Ovary (tissue), 9 donors: Measurements from ENCODE around the gene WNK1. TPM values are rescaled to one million over a fixed set of nuclear protein-coding genes. Genes with fewer than 3 reads are reported as not detected.

Experiments used
- DNase-seq, 5 donors: peaks; one replicate each; pipeline ENCODE4 v3.0.0-alpha.2; 2019 to 2020
- H3K27ac ChIP-seq, 2 donors: fragments of 200-600 bp; one replicate each; pipeline versions ENCODE4 v1.5.1 to v1.8.0; 2019 to 2022
- H3K27me3 ChIP-seq: fragments of 200-600 bp; one replicate; pipeline ENCODE4 v1.8.0; 2022
- H3K36me3 ChIP-seq: fragments of 200-600 bp; sonication (generic); one replicate; pipeline ENCODE4 v1.5.1; 2019
- H3K4me1 ChIP-seq: one replicate; pipeline ENCODE4 v1.8.1; 2013; ENCODE audit warnings: mild to moderate bottlenecking, moderate library complexity; ENCODE audit not compliant: insufficient read depth
- H3K4me3 ChIP-seq: fragments of 200-600 bp; sonication (generic); one replicate; pipeline ENCODE4 v1.5.1; 2017
- H3K9me3 ChIP-seq, 2 donors: fragments of 200-600 bp in 1 of 2; sonication (generic) in 1 of 2; one replicate each; pipeline versions ENCODE4 v1.5.1 to v1.8.1; 2013 to 2019; ENCODE audit warnings: mild to moderate bottlenecking in 1 of 2, moderate library complexity in 1 of 2
- EP300 ChIP-seq: sonication (generic); formaldehyde crosslinking; IDR thresholded peaks from one replicate; pipeline ENCODE4 v1.6.1; 2017; ENCODE audit warnings: antibody characterized with exemption
- POLR2A ChIP-seq: fragments of 450-650 bp; IDR thresholded peaks from one replicate; pipeline ENCODE4 v1.6.1; 2017; ENCODE audit warnings: antibody characterized with exemption, mild to moderate bottlenecking, moderate library complexity
- WGBS, 3 donors: extraction: QIAGEN DNeasy Blood & Tissue Kit in 1 of 3; methylation state at CpG; one replicate each; pipeline versions ENCODE4 v1.1.5 to v1.1.7; 2013 to 2017; 5-methylcytosine and 5-hydroxymethylcytosine counted together
- intact Hi-C, 4 donors: fragments of 100-400 bp; cut with DNase I; formaldehyde crosslinking; loops; one replicate each; pipeline versions ENCODE4 v1.11.0 to v1.15.1; 2022 to 2023
- polyA plus RNA-seq, 2 donors: library from polyadenylated mRNA; stranded (reverse); fragments of 200-250 nt in 1 of 2; fragments of 350-450 nt in 1 of 2; fragmentation: Illumina TruSeq in 1 of 2; extraction: RNeasy Lipid Tissue Mini Kit (QIAGEN cat#74804) in 1 of 2; gene quantifications; one replicate each; pipeline ENCODE4 v1.2.3, GENCODE V29; 2013 to 2014
- total RNA-seq, 7 donors: library from RNA; depleted of rRNA in 2 of 7; stranded (reverse); fragments of >200 nt in 2 of 7; fragmentation: NEBNext Ultra II Directional in 3 of 7; extraction: Animal tissue kit (Norgen Biotek cat#: 25700) in 3 of 7; gene quantifications; one replicate each; pipeline versions ENCODE4 v1.1.0 to v1.2.4, GENCODE V29; 2016 to 2023
- TF ChIP-seq, protein P1 (sequence below), 3 donors: fragments of 450-650 bp in 2 of 3; fragments of 200-600 bp in 1 of 3; IDR thresholded peaks; one replicate each; pipeline versions ENCODE4 v1.5.1 to v1.8.0; 2016 to 2022; ENCODE audit warnings: antibody characterized with exemption in 3 of 3, mild to moderate bottlenecking in 1 of 3
- donor health status: DM: no; HTN: no; CAD: no; lungs with moderate emphysema.
- donor health status: DM: no; HTN: no; CAD: no.
- donor health status: Bipolar disorder and iron deficiency.
- donor health status: DM: yes; HTN: yes; CAD: no.
- donor health status: DM: no; HTN: no; CAD: no.
- donor health status: DM: yes; HTN: yes; CAD: no.

The WNK1 gene
- total and polyA plus RNA-seq, 9 donors: 26.0 to 144 (median 98.3) TPM

DNA sequence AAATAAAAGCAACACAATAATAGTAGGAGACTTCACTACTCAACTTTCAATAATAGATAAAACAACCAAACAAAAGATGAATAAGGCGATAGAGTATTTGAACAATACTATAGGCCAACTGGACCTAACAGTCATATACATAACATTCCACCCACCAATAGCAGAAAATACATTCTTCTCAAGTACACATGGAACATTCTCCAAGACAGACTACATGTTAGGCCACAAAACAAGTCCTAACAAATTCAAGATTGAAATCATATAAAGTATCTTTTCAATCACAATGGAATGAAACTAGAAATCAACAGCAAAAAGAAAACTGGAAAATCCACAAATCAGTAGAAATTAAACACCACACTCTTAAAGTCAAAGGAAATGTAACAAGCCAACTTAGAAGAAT is 168.3 kb downstream of the WNK1 start:
- TF ChIP-seq EP300 (no peak), POLR2A (no peak)
- TF ChIP-seq, protein P1, sequence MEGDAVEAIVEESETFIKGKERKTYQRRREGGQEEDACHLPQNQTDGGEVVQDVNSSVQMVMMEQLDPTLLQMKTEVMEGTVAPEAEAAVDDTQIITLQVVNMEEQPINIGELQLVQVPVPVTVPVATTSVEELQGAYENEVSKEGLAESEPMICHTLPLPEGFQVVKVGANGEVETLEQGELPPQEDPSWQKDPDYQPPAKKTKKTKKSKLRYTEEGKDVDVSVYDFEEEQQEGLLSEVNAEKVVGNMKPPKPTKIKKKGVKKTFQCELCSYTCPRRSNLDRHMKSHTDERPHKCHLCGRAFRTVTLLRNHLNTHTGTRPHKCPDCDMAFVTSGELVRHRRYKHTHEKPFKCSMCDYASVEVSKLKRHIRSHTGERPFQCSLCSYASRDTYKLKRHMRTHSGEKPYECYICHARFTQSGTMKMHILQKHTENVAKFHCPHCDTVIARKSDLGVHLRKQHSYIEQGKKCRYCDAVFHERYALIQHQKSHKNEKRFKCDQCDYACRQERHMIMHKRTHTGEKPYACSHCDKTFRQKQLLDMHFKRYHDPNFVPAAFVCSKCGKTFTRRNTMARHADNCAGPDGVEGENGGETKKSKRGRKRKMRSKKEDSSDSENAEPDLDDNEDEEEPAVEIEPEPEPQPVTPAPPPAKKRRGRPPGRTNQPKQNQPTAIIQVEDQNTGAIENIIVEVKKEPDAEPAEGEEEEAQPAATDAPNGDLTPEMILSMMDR (IDR thresholded peaks at IDR 0.05): no peak
- no peak overlapping the region for H3K27ac ChIP-seq
- no peaks in the 10 kb centered on the region for H3K36me3 ChIP-seq

DNA sequence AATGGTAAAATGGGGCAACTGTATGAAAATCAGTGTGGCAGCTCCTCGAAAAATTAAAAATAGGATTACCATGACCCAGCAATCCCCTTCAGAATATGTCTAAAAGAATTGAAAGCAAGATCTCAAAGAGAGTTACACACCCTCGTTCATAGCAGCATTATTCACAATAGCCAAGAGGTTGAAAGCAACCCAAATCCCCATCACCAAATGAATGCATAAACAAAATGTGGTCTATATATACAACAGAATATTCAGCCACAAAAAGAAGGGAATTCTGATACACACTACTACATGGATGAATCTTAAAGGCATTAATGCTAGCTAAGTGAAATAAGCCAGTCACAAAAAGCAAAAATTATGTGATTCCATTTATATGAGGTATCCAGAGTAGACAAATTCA is 169.9 kb downstream of the WNK1 start:
- Histone ChIP-seq H3K4me1 (no peaks in the 10 kb centered on the region), H3K27me3 (no peaks in the 10 kb centered on the region), H3K27ac (no peak overlapping the region), H3K9me3 (no peaks in the 10 kb centered on the region), H3K4me3 (no peak overlapping the region), H3K36me3 (no peaks in the 10 kb centered on the region)
- no peak for DNase-seq
- intact Hi-C loops: no loop called here
- 64 to 73% (median 67%) methylated on average over 2 of the region's 2 CpGs for WGBS, 3 donors
- TF ChIP-seq POLR2A (no peak), EP300 (no peak)
- TF ChIP-seq, protein P1 (IDR thresholded peaks at IDR 0.05): no peak

More for the DNA sequence above, 168.3 kb downstream of the WNK1 start:
- Histone ChIP-seq H3K4me3 (no peak overlapping the region), H3K9me3 (no peaks in the 10 kb centered on the region), H3K27me3 (no peaks in the 10 kb centered on the region), H3K4me1 (no peaks in the 10 kb centered on the region)
- DNase-seq: no peak
- intact Hi-C loops: no loop called here
- 97 to 100% (median 98%) methylated on average over 1 of the region's 1 CpG for WGBS, 3 donors

DNA sequence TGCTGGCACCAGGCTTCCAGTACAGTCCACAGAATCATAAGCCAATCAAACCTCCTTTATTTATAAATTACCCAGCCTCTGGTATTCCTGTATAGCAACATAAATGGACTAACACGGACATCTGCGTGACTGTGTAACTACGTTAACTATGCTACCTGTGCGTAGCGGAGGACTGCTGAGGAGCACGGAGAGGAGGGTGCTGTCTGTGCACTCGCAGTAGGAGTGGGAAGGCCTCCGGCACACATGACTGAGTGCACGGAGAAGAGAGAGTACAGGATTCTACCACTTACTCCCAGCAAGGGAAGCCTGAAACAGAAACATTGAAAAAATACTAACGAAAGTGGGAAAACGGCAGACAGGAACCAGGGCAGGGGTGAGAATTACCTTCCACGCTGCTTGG is 174.3 kb downstream of the WNK1 start:
- TF ChIP-seq, protein P1 (IDR thresholded peaks at IDR 0.05): no peak
- TF ChIP-seq EP300 (no peak), POLR2A (no peak)
- intact Hi-C loops: no loop called here
- 85 to 87% (median 86%) methylated on average over 12 of the region's 12 CpGs for WGBS, 3 donors
- H3K27ac ChIP-seq: no peak overlapping the region
- no peaks in the 10 kb centered on the region for H3K4me1 ChIP-seq
- no peaks in the 10 kb centered on the region for H3K36me3 ChIP-seq
- no peaks in the 10 kb centered on the region for H3K9me3 ChIP-seq
- H3K4me3 ChIP-seq: no peak overlapping the region
- no peaks in the 10 kb centered on the region for H3K27me3 ChIP-seq
- no peak for DNase-seq

DNA sequence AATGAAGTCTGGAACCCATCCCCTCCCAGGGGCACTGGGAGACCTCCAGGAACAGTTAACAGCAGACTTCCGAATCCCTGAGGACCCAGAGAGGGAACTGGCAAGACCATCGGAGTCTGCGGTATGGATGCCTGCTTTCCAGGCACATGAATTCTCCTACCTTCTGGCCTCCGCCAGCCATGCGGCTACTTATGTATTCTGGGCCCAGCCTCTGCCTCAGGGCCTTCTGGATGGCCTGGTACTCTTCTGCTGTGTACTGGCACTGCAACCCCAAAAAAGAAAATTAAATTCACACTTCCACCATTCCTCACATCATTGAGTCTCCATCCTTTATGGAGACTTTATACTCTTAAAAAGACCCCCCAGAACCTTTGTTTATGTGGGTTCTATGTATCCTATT is 178.7 kb downstream of the WNK1 start:
- Histone ChIP-seq H3K4me1 (no peaks in the 10 kb centered on the region), H3K4me3 (no peak overlapping the region), H3K36me3 (no peaks in the 10 kb centered on the region), H3K27me3 (no peaks in the 10 kb centered on the region), H3K27ac (no peak overlapping the region), H3K9me3 (no peaks in the 10 kb centered on the region)
- TF ChIP-seq, protein P1 (IDR thresholded peaks at IDR 0.05): no peak
- TF ChIP-seq POLR2A (no peak), EP300 (no peak)
- intact Hi-C loops: no loop called here
- no peak for DNase-seq
- WGBS, 3 donors: 95 to 99% (median 97%) methylated on average over 5 of the region's 5 CpGs
